H1 (cell line): ENCODE results near the gene INTS6. TPM values are rescaled to one million over a fixed set of nuclear protein-coding genes. Genes with fewer than 3 reads are reported as not detected.

Source experiments
- CTCF ChIA-PET: fragments of 300-600 bp; sonication (Branson Sonifier 250); formaldehyde crosslinking; loops from one replicate; lab custom pipeline; 2021; ENCODE audit not compliant: partially characterized antibody; lab: Charles Lee
- POLR2A ChIA-PET: fragments of 300-600 bp; sonication (Branson Sonifier 250); formaldehyde crosslinking; loops from one replicate; lab custom pipeline; 2021; ENCODE audit warnings: inconsistent platforms; ENCODE audit not compliant: partially characterized antibody; lab: Charles Lee
- DNase-seq, 2 experiments: peaks; one replicate each; pipeline versions ENCODE4 v3.0.0 to v3.0.0-alpha.2; 2010 to 2022; ENCODE audit warnings: low spot score in 2 of 2, low read depth in 1 of 2, mixed read lengths in 1 of 2
- FAIRE-seq: peaks from 2 replicates; lab custom pipeline; 2011; peaks lifted over from hg19 to GRCh38; lab: Jason Lieb, UNC
- H2AFZ ChIP-seq: 2 replicates; pipeline ENCODE4 v1.8.1; 2012; ENCODE audit warnings: low read length, inconsistent platforms
- H2AK5ac ChIP-seq: 2 replicates; pipeline ENCODE4 v1.6.1; 2013; ENCODE audit warnings: low read depth, low read length
- H2BK120ac ChIP-seq: replicated peaks from 2 replicates; pipeline ENCODE3; 2013; ENCODE audit warnings: low read depth, low read length, inconsistent platforms
- H2BK12ac ChIP-seq: 2 replicates; pipeline ENCODE4 v1.6.1; 2013; ENCODE audit warnings: low read depth, low read length
- H2BK15ac ChIP-seq: 2 replicates; pipeline ENCODE4 v1.6.1; 2013; ENCODE audit warnings: low read length
- H2BK20ac ChIP-seq: 2 replicates; pipeline ENCODE4 v1.6.1; 2013; ENCODE audit warnings: low read length
- H2BK5ac ChIP-seq: 2 replicates; pipeline ENCODE4 v1.6.1; 2013; ENCODE audit warnings: low read depth, low read length
- H3K14ac ChIP-seq: 2 replicates; pipeline ENCODE4 v1.6.1; 2013; ENCODE audit warnings: inconsistent platforms; ENCODE audit not compliant: insufficient read length
- H3K18ac ChIP-seq: 2 replicates; pipeline ENCODE4 v1.6.1; 2013; ENCODE audit warnings: low read length; ENCODE audit errors: extremely low read depth
- H3K23ac ChIP-seq: 2 replicates; pipeline ENCODE4 v1.6.1; 2013; ENCODE audit warnings: inconsistent platforms; ENCODE audit not compliant: insufficient read length
- H3K23me2 ChIP-seq: 2 replicates; pipeline ENCODE4 v1.6.1; 2013; ENCODE audit warnings: low read depth, low read length
- H3K27ac ChIP-seq: 2 replicates; pipeline ENCODE4 v1.6.1; 2011; ENCODE audit warnings: low read depth, low read length, inconsistent platforms
- H3K27me3 ChIP-seq, 4 experiments: replicated peaks in 1 of 4; 1 replicate in 1 of 4; 2 replicates in 3 of 4; pipeline versions ENCODE4 v1.6.1 to v1.8.1; 2011 to 2013; ENCODE audit warnings: low read length in 3 of 4, mild to moderate bottlenecking in 3 of 4, inconsistent platforms in 2 of 4, mixed read lengths in 2 of 4, moderate library complexity in 1 of 4; ENCODE audit not compliant: control insufficient read depth in 3 of 4, insufficient read depth in 3 of 4; ENCODE audit errors: extremely low read depth in 1 of 4
- H3K36me3 ChIP-seq, 4 experiments: 2 replicates each; pipeline versions ENCODE4 v1.6.1 to v1.8.1; 2011 to 2013; ENCODE audit warnings: mild to moderate bottlenecking in 4 of 4, low read length in 3 of 4, moderate library complexity in 2 of 4, control low read depth in 1 of 4, inconsistent platforms in 1 of 4; ENCODE audit not compliant: insufficient read depth in 4 of 4, control insufficient read depth in 2 of 4
- H3K4ac ChIP-seq: replicated peaks from 2 replicates; pipeline ENCODE3; 2013; ENCODE audit warnings: low read length, low read depth, mixed read lengths, inconsistent platforms; ENCODE audit not compliant: insufficient read length
- H3K4me1 ChIP-seq, 4 experiments: replicated peaks in 1 of 4; 1 replicate in 1 of 4; 2 replicates in 3 of 4; pipeline versions ENCODE4 v1.6.1 to v1.8.1; 2011 to 2013; ENCODE audit warnings: low read length in 3 of 4, inconsistent platforms in 2 of 4, mixed read lengths in 1 of 4; ENCODE audit not compliant: insufficient read depth in 4 of 4, control insufficient read depth in 3 of 4
- H3K4me2 ChIP-seq, 2 experiments: 2 replicates each; pipeline versions ENCODE4 v1.6.1 to v1.8.1; 2011 to 2013; ENCODE audit warnings: low read depth in 2 of 2, low read length in 2 of 2, control low read depth in 1 of 2, inconsistent platforms in 1 of 2, mild to moderate bottlenecking in 1 of 2; ENCODE audit not compliant: insufficient read depth in 1 of 2
- H3K4me3 ChIP-seq, 4 experiments: fragments of 200-600, 300-600 bp in 1 of 4; sonication (generic), shearing (Covaris generic), sonication (Bioruptor Twin) in 1 of 4; 2 replicates each; pipeline versions ENCODE4 v1.5.1 to v1.8.1; 2011 to 2016; ENCODE audit warnings: low read length in 4 of 4, low read depth in 3 of 4, control low read depth in 2 of 4, inconsistent platforms in 2 of 4, mild to moderate bottlenecking in 2 of 4, mixed read lengths in 1 of 4, moderate library complexity in 1 of 4; ENCODE audit not compliant: insufficient read depth in 2 of 4; ENCODE audit errors: extremely low read depth in 1 of 4
- H3K56ac ChIP-seq: replicated peaks from 2 replicates; pipeline ENCODE3; 2013; ENCODE audit warnings: low read depth, mild to moderate bottlenecking, mixed read lengths, low read length, inconsistent platforms; ENCODE audit not compliant: insufficient read length
- H3K79me1 ChIP-seq: 2 replicates; pipeline ENCODE4 v1.6.1; 2013; ENCODE audit warnings: low read depth, low read length, control low read depth
- H3K79me2 ChIP-seq, 2 experiments: 2 replicates each; pipeline versions ENCODE4 v1.6.1 to v1.8.1; 2012 to 2013; ENCODE audit warnings: low read length in 2 of 2, mild to moderate bottlenecking in 2 of 2, inconsistent platforms in 1 of 2; ENCODE audit not compliant: insufficient read depth in 2 of 2, control insufficient read depth in 1 of 2
- H3K9ac ChIP-seq, 4 experiments: replicated peaks in 1 of 4; 1 replicate in 1 of 4; 2 replicates in 3 of 4; pipeline versions ENCODE4 v1.6.1 to v1.8.1; 2011 to 2013; ENCODE audit warnings: low read depth in 3 of 4, low read length in 3 of 4, control low read depth in 2 of 4, mild to moderate bottlenecking in 2 of 4, moderate library complexity in 2 of 4, inconsistent platforms in 1 of 4; ENCODE audit errors: extremely low read depth in 1 of 4
- H3K9me3 ChIP-seq, 2 experiments: 2 replicates each; pipeline versions ENCODE4 v1.6.1 to v1.8.1; 2012 to 2013; ENCODE audit warnings: mild to moderate bottlenecking in 2 of 2, moderate library complexity in 2 of 2, control low read depth in 1 of 2, inconsistent platforms in 1 of 2, low read depth in 1 of 2, low read length in 1 of 2, mixed read lengths in 1 of 2; ENCODE audit not compliant: insufficient read depth in 2 of 2
- H4K20me1 ChIP-seq, 2 experiments: replicated peaks in 1 of 2; 2 replicates each; pipeline versions ENCODE3 to v1.8.1; 2011 to 2013; ENCODE audit warnings: inconsistent platforms in 2 of 2, low read length in 2 of 2, mild to moderate bottlenecking in 1 of 2; ENCODE audit not compliant: insufficient read depth in 2 of 2, control insufficient read depth in 1 of 2
- H4K5ac ChIP-seq: 2 replicates; pipeline ENCODE4 v1.6.1; 2013; ENCODE audit warnings: low read length, low read depth, mixed read lengths, inconsistent platforms; ENCODE audit not compliant: insufficient read length
- H4K8ac ChIP-seq: 2 replicates; pipeline ENCODE4 v1.8.0; 2013; ENCODE audit warnings: mild to moderate bottlenecking, moderate library complexity, low read length, inconsistent platforms; ENCODE audit not compliant: insufficient read depth; ENCODE audit errors: extremely low read depth
- H4K91ac ChIP-seq: replicated peaks from 2 replicates; pipeline ENCODE3; 2013; ENCODE audit warnings: low read length, mixed read lengths, inconsistent platforms; ENCODE audit not compliant: insufficient read length
- CEBPB ChIP-seq: IDR thresholded peaks from 2 replicates; pipeline ENCODE4 v1.6.1; 2012; ENCODE audit warnings: low read depth, low read length
- HDAC6 ChIP-seq: IDR thresholded peaks from one replicate; pipeline ENCODE4 v1.7.1; 2012; ENCODE audit warnings: low read depth, mild to moderate bottlenecking, inconsistent platforms, low read length, moderate library complexity
- POU5F1 ChIP-seq: IDR thresholded peaks from 2 replicates; pipeline ENCODE4 v1.6.1; 2011; ENCODE audit warnings: low read depth, mild to moderate bottlenecking, low read length, moderate library complexity
- WGBS, 2 experiments: shearing (Covaris generic) in 1 of 2; methylation state at CpG; one replicate each; pipeline versions ENCODE4 v1.1.6 to v1.1.7; 2013 to 2015; ENCODE audit warnings: low lambda C conversion rate in 2 of 2, mixed read lengths in 2 of 2, inconsistent platforms in 1 of 2, low coverage in 1 of 2, missing lambda C conversion rate in 1 of 2; ENCODE audit not compliant: insufficient replicate concordance in 2 of 2, insufficient coverage in 1 of 2, insufficient read length in 1 of 2; ENCODE audit errors: extremely low coverage in 1 of 2, missing lambda C conversion rate in 1 of 2; 5-methylcytosine and 5-hydroxymethylcytosine counted together
- polyA plus RNA-seq, 7 experiments: library from polyadenylated mRNA; depleted of rRNA in 3 of 7; stranded (reverse) in 5 of 7; unstranded in 2 of 7; fragments of >200 nt in 5 of 7; fragments of 200-250 nt in 2 of 7; gene quantifications; 1 replicate in 5 of 7; 2 replicates in 1 of 7; 4 replicates in 1 of 7; pipeline versions ENCODE4 v1.2.1 to v1.2.3, GENCODE V29; 2011 to 2013; ENCODE audit warnings: missing spikeins in 2 of 7, mixed read lengths in 2 of 7
- total RNA-seq: library from RNA; stranded (reverse); fragmentation: NEBNext Ultra II Directional; extraction: Animal tissue kit (Norgen Biotek cat#: 25700); gene quantifications from 2 replicates; pipeline ENCODE4 v1.2.1, GENCODE V29; 2021

The INTS6 gene
- total and polyA plus RNA-seq, 2 of the 8 experiments (the other 6 are each of a cell fraction or from before 2014, with no cell fraction given) = 12.6 to 42.8 TPM

DNA sequence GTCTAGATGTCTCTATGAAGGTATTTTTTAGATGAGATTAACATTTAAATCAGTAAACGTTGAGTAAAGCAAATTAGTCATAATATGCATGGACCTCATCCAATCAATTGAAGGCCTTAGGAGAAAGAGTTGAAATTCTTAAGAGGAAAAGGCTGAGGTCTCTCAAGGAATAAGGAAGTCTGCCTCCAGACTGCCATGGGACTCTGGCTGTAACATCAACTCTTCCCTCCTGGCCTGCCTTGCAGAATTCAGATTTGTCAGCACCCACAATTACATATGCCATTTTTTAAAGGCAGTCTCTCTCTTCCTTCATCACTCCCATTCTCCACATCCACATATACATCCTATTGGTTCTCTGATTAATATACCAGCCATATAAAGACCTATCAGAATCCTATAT is 28.8 kb upstream of the INTS6 start:
- no peak overlapping the region for H2BK120ac ChIP-seq
- H2AK5ac ChIP-seq = no peak overlapping the region
- no peaks in the 10 kb centered on the region for H3K79me2 ChIP-seq
- H3K4ac ChIP-seq = no peak overlapping the region
- no peak overlapping the region for H2BK5ac ChIP-seq
- ChIA-PET CTCF (no interaction called here), POLR2A (no interaction called here)
- peaks cover 2% of the 10 kb centered on the region; the same call in 1 of the 2 replicates for H3K23me2 ChIP-seq
- no peak overlapping the region for H3K4me3 ChIP-seq
- no peaks in the 10 kb centered on the region for H3K9me3 ChIP-seq
- H3K56ac ChIP-seq = no peak overlapping the region
- H4K8ac ChIP-seq = no peak overlapping the region
- H3K79me1 ChIP-seq = no peaks in the 10 kb centered on the region
- H2BK20ac ChIP-seq = no peak overlapping the region
- H3K23ac ChIP-seq = no peak overlapping the region
- H4K91ac ChIP-seq = no peak overlapping the region
- no peak overlapping the region for H3K18ac ChIP-seq
- FAIRE-seq = no peak
- no peaks in the 10 kb centered on the region for H3K36me3 ChIP-seq
- TF ChIP-seq HDAC6 (no peak), POU5F1 (no peak), CEBPB (no peak)
- H3K14ac ChIP-seq = no peak overlapping the region
- H3K4me1 ChIP-seq = no peaks in the 10 kb centered on the region
- no peak overlapping the region for H3K4me2 ChIP-seq
- H2BK12ac ChIP-seq = no peak overlapping the region
- H3K27ac ChIP-seq = no peak overlapping the region
- H2AFZ ChIP-seq = no peak overlapping the region
- H3K9ac ChIP-seq = no peak overlapping the region
- no peak overlapping the region for H4K5ac ChIP-seq
- H4K20me1 ChIP-seq = no peaks in the 10 kb centered on the region
- no peak overlapping the region for H2BK15ac ChIP-seq
- H3K27me3 ChIP-seq = no peaks in the 10 kb centered on the region
- 76% methylated on average over 1 of the region's 1 CpG; no CpG with 5 or more reads in 1 of the 2 experiments for WGBS, 2 experiments
- no peak for DNase-seq
